A673 (cell line): ENCODE measurements around the gene PDCL3. TPM values are rescaled to one million over a fixed set of nuclear protein-coding genes. Genes with fewer than 3 reads are reported as not detected.

Experiments used
- BruUV-seq: library from RNA; stranded (reverse); fragments of 400-500 nt; replicated peaks from 2 replicates; lab custom pipeline; 2021; lab: Mats Ljungman, UMichigan
- CTCF ChIA-PET: fragments of 300-600 bp; sonication (Branson Sonifier 250); formaldehyde crosslinking; loops from one replicate; lab custom pipeline; 2022; ENCODE audit warnings: antibody characterized with exemption; lab: Charles Lee
- POLR2A ChIA-PET: fragments of 300-600 bp; sonication (Branson Sonifier 250); formaldehyde crosslinking; loops from one replicate; lab custom pipeline; 2022; ENCODE audit warnings: antibody characterized with exemption; ENCODE audit not compliant: low non-redundant PET; lab: Charles Lee
- DNase-seq: peaks from one replicate; pipeline ENCODE4 v3.0.0-alpha.2; 2015; ENCODE audit warnings: low spot score
- H3K27ac ChIP-seq: fragments of 200-600 bp; sonication (generic); 2 replicates; pipeline ENCODE4 v1.5.1; 2016; ENCODE audit warnings: mixed run types, low read depth, mild to moderate bottlenecking, mixed read lengths, antibody characterized with exemption, low read length; ENCODE audit not compliant: poor library complexity, severe bottlenecking
- H3K27me3 ChIP-seq: fragments of 200-600 bp; sonication (generic); replicated peaks from 2 replicates; pipeline ENCODE4 v1.6.1; 2017; ENCODE audit warnings: mixed run types, low read depth, mild to moderate bottlenecking, mixed read lengths, antibody characterized with exemption, low read length; ENCODE audit not compliant: insufficient read depth, poor library complexity
- H3K36me3 ChIP-seq: fragments of 200-600 bp; sonication (generic); 2 replicates; pipeline ENCODE4 v1.6.1; 2016; ENCODE audit warnings: mixed run types, mild to moderate bottlenecking, mixed read lengths, antibody characterized with exemption, low read length; ENCODE audit not compliant: insufficient read depth, poor library complexity, severe bottlenecking
- H3K4me1 ChIP-seq: fragments of 200-600 bp; sonication (generic); 2 replicates; pipeline ENCODE4 v1.6.1; 2017; ENCODE audit warnings: mixed run types, mild to moderate bottlenecking, mixed read lengths, antibody characterized with exemption, low read length; ENCODE audit not compliant: insufficient read depth, poor library complexity, severe bottlenecking
- H3K4me3 ChIP-seq: fragments of 200-600 bp; sonication (generic); 2 replicates; pipeline ENCODE4 v1.5.1; 2016; ENCODE audit warnings: low read depth, mixed run types, mild to moderate bottlenecking, mixed read lengths, low read length; ENCODE audit not compliant: poor library complexity, severe bottlenecking
- H3K9me3 ChIP-seq: fragments of 200-600 bp; sonication (generic); 2 replicates; pipeline ENCODE4 v1.6.1; 2016; ENCODE audit warnings: mixed run types, low read depth, mild to moderate bottlenecking, mixed read lengths, antibody characterized with exemption, low read length; ENCODE audit not compliant: poor library complexity, severe bottlenecking
- CTCF ChIP-seq: fragments of 300-800, 200-600 bp; sonication (generic); conservative IDR thresholded peaks from 2 replicates; pipeline ENCODE4 v1.5.1; 2017; ENCODE audit warnings: low read depth, mild to moderate bottlenecking, antibody characterized with exemption, low read length, moderate library complexity, mixed read lengths
- EZH2 ChIP-seq: fragments of 200-600 bp; sonication (generic); IDR thresholded peaks from 2 replicates; pipeline ENCODE4 v1.6.1; 2017; ENCODE audit warnings: borderline replicate concordance, low read depth, mild to moderate bottlenecking, mixed read lengths, antibody characterized with exemption, low read length; ENCODE audit not compliant: poor library complexity, severe bottlenecking
- intact Hi-C: fragments of 100-400 bp; cut with micrococcal nuclease; formaldehyde crosslinking; loops from one replicate; pipeline ENCODE4 v1.10.0; 2022; ENCODE audit not compliant: unreplicated experiment
- total RNA-seq: library from RNA; stranded (reverse); gene quantifications from 2 replicates; pipeline ENCODE4 v1.2.3, GENCODE V29; 2021

PDCL3 gene
- total RNA-seq, 1 experiment from 2014 or later, result 37.6 TPM

DNA sequence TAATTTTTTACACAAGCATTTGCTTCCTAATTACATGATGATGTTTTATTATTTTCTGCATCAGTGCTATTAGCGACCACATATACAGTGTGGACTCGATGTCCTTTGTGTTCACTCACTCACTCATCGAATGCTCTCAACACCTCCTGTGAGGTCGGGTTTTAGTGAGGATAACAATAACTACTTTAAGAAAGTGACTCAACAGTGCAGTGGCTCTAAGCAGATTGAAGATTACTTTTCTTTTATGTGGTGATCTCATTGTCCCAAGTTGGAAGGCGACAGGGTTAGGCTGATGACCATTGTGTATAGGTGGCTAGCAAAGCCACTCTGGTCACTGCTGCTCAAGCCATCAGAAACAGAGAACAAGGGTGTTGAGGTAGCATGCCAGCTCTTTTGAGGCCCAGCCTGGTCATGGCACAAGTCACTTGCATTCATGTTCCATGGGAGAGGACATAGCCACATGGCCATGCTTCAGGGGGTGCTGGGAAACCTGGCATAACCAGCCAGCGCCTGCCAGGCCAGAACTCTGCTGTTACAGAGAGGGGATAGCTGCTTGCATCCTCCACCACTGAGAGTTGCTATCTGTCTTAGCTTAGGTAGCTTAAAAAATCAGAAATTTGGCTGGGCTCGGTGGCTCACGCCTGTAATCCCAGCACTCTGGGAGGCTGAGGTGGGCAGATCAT is 60.4 kb downstream of the PDCL3 start:
- no peak for TF ChIP-seq CTCF
- no peak for TF ChIP-seq EZH2
- Histone ChIP-seq H3K27me3 (peaks cover 3% of the 10 kb centered on the region), H3K27ac (no peak overlapping the region), H3K4me3 (no peak overlapping the region), H3K36me3 (no peaks in the 10 kb centered on the region), H3K9me3 (no peaks in the 10 kb centered on the region), H3K4me1 (no peaks in the 10 kb centered on the region)
- CTCF ChIA-PET, result no interaction called here
- no TSS peak for BruUV-seq
- POLR2A ChIA-PET, result no interaction called here
- no peak for DNase-seq
- intact Hi-C loops, result no loop called here

GRCh38 chr2:100623930-100624329 is 61.1 kb downstream of the PDCL3 start:
- H3K27ac ChIP-seq, result no peak overlapping the region
- TF ChIP-seq EZH2 (no peak), CTCF (no peak)
- intact Hi-C loops, result no loop called here
- BruUV-seq, result no TSS peak
- H3K4me1 ChIP-seq, result no peaks in the 10 kb centered on the region
- DNase-seq, result no peak
- H3K27me3 ChIP-seq, result peaks cover 3% of the 10 kb centered on the region
- no peaks in the 10 kb centered on the region for H3K36me3 ChIP-seq
- H3K9me3 ChIP-seq, result no peaks in the 10 kb centered on the region
- CTCF ChIA-PET, result no interaction called here
- no peak overlapping the region for H3K4me3 ChIP-seq
- POLR2A ChIA-PET, result no interaction called here

GRCh38 chr2:100624536-100624935 is 61.7 kb downstream of the PDCL3 start:
- TF ChIP-seq CTCF (no peak), EZH2 (no peak)
- Histone ChIP-seq H3K27ac (no peak overlapping the region), H3K27me3 (peaks cover 3% of the 10 kb centered on the region), H3K4me3 (no peak overlapping the region), H3K4me1 (no peaks in the 10 kb centered on the region), H3K9me3 (no peaks in the 10 kb centered on the region), H3K36me3 (no peaks in the 10 kb centered on the region)
- DNase-seq, result no peak
- no TSS peak for BruUV-seq
- ChIA-PET CTCF (no interaction called here), POLR2A (no interaction called here)
- intact Hi-C loops, result no loop called here
